Measurements from ENCODE around the gene MYO5A. TPM values are rescaled to one million over a fixed set of nuclear protein-coding genes. Genes with fewer than 3 reads are reported as not detected.
"Not testable (repeated sequence)": the region's sequence is repeated elsewhere in the genome, so short reads cannot be mapped to it uniquely, and the experiment has no call there.

Gene MYO5A
- total RNA-seq, 1 donor from 2014 or later: 15.7 TPM

DNA sequence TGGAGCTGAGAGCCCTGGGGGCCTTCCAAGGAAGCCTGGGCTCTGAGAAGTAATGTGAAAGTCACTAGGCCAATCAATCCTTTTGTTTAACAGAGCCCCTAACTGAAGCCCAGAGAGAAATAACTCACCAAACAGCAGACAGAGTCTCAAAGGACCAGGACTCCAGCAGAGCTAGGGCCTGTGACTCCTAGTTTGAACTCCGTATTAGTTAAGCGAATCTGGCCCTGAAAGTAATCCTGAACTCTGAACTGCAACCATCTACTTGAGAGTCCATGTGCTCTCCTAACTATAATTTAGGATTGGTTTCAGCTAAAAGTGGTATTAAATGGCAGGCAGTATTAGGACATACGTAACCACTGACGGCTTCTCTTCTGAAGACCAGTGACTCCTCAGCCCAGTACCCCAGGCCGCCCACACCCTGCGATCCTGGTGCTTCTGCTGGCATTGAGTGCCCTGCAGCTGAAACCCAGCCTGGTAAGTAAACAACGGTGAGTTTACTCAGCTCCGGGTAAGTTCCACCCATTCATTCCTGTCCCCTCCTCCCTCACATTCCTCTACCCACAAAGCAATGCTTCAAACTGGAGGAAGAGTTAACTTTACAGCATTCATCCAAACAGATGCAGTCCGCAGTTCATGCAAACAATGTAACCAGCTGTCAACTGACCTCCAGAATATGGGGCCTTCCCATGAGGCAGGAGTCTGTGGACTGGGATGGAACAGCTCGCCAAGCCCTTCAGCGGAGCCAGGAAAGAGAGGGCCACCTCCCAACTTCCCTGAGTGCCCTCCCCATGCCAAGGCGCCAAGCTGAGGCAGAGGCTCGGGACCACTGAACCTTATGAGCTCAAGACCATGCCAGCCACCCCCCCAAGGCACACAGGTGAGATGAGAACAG is 240.4 kb downstream of the MYO5A start:
- peak; percentile 23 for DNase-seq (ENCODE audit: low read depth)
- H3K4me3 ChIP-seq (ENCODE audit: low read depth, low read length): no peak overlapping the region
- TF ChIP-seq, protein P1, sequence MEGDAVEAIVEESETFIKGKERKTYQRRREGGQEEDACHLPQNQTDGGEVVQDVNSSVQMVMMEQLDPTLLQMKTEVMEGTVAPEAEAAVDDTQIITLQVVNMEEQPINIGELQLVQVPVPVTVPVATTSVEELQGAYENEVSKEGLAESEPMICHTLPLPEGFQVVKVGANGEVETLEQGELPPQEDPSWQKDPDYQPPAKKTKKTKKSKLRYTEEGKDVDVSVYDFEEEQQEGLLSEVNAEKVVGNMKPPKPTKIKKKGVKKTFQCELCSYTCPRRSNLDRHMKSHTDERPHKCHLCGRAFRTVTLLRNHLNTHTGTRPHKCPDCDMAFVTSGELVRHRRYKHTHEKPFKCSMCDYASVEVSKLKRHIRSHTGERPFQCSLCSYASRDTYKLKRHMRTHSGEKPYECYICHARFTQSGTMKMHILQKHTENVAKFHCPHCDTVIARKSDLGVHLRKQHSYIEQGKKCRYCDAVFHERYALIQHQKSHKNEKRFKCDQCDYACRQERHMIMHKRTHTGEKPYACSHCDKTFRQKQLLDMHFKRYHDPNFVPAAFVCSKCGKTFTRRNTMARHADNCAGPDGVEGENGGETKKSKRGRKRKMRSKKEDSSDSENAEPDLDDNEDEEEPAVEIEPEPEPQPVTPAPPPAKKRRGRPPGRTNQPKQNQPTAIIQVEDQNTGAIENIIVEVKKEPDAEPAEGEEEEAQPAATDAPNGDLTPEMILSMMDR (conservative IDR thresholded peaks at IDR 0.05; ENCODE audit: low read depth, low read length): no peak

DNA sequence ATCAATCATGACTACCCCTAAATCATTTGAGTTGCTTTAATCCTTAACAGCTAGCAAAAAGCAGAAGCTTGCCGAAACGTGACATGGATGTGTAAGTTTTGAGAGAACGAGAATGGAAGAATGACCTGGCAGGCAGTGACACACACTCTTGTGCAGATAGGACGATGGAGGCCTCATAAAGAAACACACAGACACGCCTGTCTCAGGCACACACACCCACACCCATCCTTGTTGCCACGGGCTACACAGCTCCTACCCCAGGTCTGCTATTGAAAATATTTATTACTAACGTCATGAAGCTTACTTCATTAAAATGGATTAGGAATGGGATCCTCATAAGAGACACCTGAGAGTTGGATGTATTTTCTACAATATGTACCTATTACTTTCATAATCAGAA is 241.6 kb downstream of the MYO5A start:
- DNase-seq (ENCODE audit: low read depth): no peak
- H3K4me3 ChIP-seq (ENCODE audit: low read depth, low read length): no peak overlapping the region
- TF ChIP-seq, protein P1 (conservative IDR thresholded peaks at IDR 0.05; ENCODE audit: low read depth, low read length): no peak

DNA sequence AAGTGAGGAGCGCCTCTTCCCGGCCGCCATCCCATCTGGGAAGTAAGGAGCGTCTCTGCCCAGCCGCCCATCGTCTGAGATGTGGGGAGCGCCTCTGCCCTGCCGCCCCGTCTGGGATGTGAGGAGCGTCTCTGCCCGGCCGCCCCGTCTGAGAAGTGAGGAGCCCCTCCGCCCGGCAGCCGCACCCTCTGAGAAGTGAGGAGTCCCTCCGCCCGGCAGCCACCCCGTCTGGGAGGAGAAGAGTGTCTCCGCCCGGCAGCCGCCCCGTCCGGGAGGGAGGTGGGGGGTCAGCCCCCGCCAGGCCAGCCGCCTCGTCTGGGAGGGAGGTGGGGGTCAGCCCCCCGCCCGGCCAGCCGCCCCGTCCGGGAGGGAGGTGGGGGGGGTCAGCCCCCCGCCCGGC is 242.7 kb downstream of the MYO5A start:
- H3K4me3 ChIP-seq (ENCODE audit: low read depth, low read length); DNase-seq (ENCODE audit: low read depth): not testable (repeated sequence)

DNA sequence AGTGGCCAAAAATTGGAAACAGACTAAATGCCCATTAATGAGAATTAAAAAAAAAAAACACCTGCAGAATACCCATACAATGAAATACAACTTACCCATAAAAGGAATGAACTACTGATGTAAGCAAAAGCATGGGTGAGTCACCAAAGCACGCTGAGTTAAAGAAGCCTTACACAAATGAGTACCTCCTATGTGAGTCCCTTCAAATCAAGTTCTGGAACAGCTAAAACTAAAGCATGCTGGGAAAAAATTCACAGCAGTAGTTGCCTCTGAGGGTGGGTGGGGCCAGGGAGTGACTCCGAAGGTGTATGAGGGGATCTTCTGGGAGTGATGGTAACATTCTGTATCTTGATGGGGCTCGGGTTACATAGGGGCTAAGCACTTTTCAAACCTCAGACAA is 244.5 kb downstream of the MYO5A start:
- no peak overlapping the region for H3K4me3 ChIP-seq (ENCODE audit: low read depth, low read length)
- TF ChIP-seq, protein P1 (conservative IDR thresholded peaks at IDR 0.05; ENCODE audit: low read depth, low read length): no peak
- DNase-seq (ENCODE audit: low read depth): no peak

DNA sequence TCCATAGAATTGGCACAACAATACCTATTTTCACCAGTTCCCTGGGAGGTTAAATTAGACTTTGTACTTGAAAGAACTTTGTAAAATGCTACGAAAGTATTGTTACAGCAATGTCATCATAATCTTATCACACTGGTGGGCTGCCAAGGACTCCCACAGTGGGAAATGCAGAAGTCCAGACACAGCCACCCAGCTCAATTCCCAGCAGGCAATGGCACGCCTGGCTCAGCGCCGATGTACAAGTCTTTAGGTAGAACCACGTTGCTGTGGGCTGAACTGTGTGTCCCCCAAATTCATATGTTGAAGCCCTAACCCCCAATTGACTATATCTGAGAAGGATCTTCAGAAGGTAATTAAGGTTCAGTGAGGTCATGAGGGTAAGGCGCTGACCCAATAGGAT is 245.4 kb downstream of the MYO5A start:
- TF ChIP-seq, protein P1 (conservative IDR thresholded peaks at IDR 0.05; ENCODE audit: low read depth, low read length): no peak
- no peak for DNase-seq (ENCODE audit: low read depth)
- no peak overlapping the region for H3K4me3 ChIP-seq (ENCODE audit: low read depth, low read length)

DNA sequence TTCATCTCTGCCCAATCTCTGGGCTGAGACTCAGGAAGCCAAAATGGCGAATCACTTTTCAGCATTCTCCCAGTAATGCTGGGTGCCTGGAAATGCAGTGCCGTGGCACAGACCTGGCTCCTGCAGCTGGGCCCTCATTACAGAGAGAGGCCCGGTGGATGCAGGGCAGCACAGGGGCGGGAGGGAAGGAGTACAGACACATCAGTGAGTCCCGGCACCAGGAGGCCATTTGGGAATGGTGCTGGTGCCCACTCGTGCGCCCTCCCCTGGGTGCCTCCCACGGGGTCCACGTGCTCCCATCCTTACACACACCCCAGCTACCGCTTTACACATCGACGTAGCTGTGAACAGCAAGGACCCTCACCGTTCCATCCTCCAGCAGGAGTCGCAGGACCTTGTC is 246.3 kb downstream of the MYO5A start:
- no peak overlapping the region for H3K4me3 ChIP-seq (ENCODE audit: low read depth, low read length)
- DNase-seq (ENCODE audit: low read depth): no peak
- TF ChIP-seq, protein P1 (conservative IDR thresholded peaks at IDR 0.05; ENCODE audit: low read depth, low read length): no peak

DNA sequence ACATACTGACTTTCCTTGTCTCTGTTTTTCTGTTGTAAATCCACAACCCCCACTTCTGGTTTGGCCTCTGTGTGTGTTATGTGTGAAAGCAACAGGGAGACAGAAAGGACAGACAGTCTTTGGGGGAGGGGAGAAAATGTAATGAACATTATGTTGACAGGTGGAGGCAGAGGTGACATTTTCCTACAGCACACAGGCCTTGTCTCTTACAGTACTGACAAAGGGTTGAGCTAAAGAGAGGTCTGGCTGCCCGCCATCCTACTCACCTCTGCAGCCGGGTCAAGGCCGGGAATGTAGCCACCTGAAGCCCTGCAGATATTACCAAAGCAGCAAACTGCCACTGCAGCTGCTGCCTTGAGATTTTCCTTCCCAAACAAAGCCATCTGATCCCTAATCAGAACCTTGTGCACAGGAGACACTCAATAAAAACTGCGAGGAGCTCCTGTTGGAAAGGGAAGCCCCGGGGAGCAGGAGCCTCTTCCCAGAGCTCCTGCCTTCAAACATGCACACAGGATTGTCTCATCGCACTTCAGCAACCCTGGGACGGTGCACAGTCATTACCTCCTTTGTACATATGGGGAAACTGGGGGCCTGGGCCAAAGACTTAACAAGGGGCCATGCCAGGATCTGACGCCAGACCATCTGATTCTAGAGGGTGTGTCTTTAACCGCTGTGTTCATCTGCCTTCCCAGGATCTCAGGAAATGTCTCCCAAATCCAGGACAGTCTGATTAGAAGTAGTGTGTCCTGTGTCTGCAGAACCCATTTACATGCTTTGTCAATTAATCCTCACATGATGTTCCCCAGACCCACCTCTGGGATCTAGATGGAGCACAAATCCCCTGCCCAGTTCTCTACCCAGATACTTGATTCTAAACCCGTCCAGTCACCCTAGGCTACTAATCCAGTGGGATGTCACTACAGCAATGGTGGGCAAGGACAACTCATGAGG is 247.3 kb downstream of the MYO5A start:
- TF ChIP-seq, protein P1 (conservative IDR thresholded peaks at IDR 0.05; ENCODE audit: low read depth, low read length): no peak
- DNase-seq (ENCODE audit: low read depth): no peak
- H3K4me3 ChIP-seq (ENCODE audit: low read depth, low read length): no peak overlapping the region
